Panc1 (cell line): ENCODE measurements around the gene ROR1.

Experiments used
- POLR2AphosphoS5 ChIP-seq: IDR thresholded peaks from 2 replicates; pipeline ENCODE4 v1.6.1; 2012; ENCODE audit warnings: mild to moderate bottlenecking, low read depth, low read length, moderate library complexity
- SIN3A ChIP-seq: IDR thresholded peaks from 2 replicates; pipeline ENCODE4 v1.6.1; 2012; ENCODE audit warnings: low read depth, mild to moderate bottlenecking, low read length, moderate library complexity, borderline replicate concordance; ENCODE audit not compliant: insufficient read depth
- TCF7L2 ChIP-seq: IDR thresholded peaks from 2 replicates; pipeline ENCODE4 v1.6.1; 2011; ENCODE audit warnings: mild to moderate bottlenecking, low read depth, low read length, inconsistent platforms
- TF ChIP-seq, protein P1 (sequence below): fragments of 450-650 bp; IDR thresholded peaks from 2 replicates; pipeline ENCODE4 v1.5.1; 2017; ENCODE audit warnings: mild to moderate bottlenecking
- TF ChIP-seq, protein P2 (sequence below), 2 experiments: IDR thresholded peaks; 2 replicates each; pipeline ENCODE4 v1.6.1; 2011 to 2012; ENCODE audit warnings: low read depth in 2 of 2, control low read depth in 1 of 2, low read length in 1 of 2, mild to moderate bottlenecking in 1 of 2, moderate library complexity in 1 of 2; ENCODE audit not compliant: insufficient read depth in 1 of 2

DNA sequence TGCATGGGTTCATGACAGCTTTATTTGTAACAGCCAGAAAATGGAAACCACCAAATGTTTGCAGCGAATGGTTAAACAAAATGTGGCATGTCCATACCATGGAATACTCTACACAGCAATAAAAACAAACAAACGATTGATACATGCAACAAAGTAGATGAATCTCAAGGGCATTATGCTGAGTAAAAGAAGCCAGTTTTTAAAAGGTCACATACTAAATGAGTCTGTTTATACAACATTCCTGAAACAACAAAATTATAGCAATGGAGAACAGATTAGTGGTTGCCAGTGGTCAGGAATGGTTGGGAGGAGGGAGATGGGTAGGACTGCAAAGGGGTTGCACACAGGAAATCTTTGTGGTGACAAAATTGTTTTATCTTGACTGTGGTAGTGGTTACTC is 227.2 kb downstream of the ROR1 start:
- TF ChIP-seq POLR2AphosphoS5 (no peak), TCF7L2 (no peak), SIN3A (no peak)
- TF ChIP-seq, protein P1, sequence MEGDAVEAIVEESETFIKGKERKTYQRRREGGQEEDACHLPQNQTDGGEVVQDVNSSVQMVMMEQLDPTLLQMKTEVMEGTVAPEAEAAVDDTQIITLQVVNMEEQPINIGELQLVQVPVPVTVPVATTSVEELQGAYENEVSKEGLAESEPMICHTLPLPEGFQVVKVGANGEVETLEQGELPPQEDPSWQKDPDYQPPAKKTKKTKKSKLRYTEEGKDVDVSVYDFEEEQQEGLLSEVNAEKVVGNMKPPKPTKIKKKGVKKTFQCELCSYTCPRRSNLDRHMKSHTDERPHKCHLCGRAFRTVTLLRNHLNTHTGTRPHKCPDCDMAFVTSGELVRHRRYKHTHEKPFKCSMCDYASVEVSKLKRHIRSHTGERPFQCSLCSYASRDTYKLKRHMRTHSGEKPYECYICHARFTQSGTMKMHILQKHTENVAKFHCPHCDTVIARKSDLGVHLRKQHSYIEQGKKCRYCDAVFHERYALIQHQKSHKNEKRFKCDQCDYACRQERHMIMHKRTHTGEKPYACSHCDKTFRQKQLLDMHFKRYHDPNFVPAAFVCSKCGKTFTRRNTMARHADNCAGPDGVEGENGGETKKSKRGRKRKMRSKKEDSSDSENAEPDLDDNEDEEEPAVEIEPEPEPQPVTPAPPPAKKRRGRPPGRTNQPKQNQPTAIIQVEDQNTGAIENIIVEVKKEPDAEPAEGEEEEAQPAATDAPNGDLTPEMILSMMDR = no peak
- TF ChIP-seq, protein P2, sequence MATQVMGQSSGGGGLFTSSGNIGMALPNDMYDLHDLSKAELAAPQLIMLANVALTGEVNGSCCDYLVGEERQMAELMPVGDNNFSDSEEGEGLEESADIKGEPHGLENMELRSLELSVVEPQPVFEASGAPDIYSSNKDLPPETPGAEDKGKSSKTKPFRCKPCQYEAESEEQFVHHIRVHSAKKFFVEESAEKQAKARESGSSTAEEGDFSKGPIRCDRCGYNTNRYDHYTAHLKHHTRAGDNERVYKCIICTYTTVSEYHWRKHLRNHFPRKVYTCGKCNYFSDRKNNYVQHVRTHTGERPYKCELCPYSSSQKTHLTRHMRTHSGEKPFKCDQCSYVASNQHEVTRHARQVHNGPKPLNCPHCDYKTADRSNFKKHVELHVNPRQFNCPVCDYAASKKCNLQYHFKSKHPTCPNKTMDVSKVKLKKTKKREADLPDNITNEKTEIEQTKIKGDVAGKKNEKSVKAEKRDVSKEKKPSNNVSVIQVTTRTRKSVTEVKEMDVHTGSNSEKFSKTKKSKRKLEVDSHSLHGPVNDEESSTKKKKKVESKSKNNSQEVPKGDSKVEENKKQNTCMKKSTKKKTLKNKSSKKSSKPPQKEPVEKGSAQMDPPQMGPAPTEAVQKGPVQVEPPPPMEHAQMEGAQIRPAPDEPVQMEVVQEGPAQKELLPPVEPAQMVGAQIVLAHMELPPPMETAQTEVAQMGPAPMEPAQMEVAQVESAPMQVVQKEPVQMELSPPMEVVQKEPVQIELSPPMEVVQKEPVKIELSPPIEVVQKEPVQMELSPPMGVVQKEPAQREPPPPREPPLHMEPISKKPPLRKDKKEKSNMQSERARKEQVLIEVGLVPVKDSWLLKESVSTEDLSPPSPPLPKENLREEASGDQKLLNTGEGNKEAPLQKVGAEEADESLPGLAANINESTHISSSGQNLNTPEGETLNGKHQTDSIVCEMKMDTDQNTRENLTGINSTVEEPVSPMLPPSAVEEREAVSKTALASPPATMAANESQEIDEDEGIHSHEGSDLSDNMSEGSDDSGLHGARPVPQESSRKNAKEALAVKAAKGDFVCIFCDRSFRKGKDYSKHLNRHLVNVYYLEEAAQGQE (IDR thresholded peaks at IDR 0.05; ENCODE audit: insufficient read depth in 1 of 2, low read depth in 2 of 2, low read length in 1 of 2) = no peak
